ENCODE results near the gene OGFR. TPM values are rescaled to one million over a fixed set of nuclear protein-coding genes. Genes with fewer than 3 reads are reported as not detected.
A peak's percentile ranks its signal among the peaks of the same experiment; 100 is the strongest.

The OGFR gene
- polyA plus RNA-seq, 3 donors, result 47.8 to 114 (median 79.3) TPM

GRCh38 chr20:62772103-62772611, 32.5 kb upstream of the OGFR start:
- WGBS (ENCODE audit: insufficient coverage), result 96% methylated on average over 22 of the region's 23 CpGs
- no peak for TF ChIP-seq CTCF (IDR thresholded peaks at IDR 0.05)
- Histone ChIP-seq H3K4me3 (replicated peaks in 1 of 3; ENCODE audit: low read depth in 2 of 3, low read length in 3 of 3) (no peak overlapping the region), H3K27me3 (ENCODE audit: control insufficient read depth in 2 of 2, insufficient read depth in 2 of 2, low read length in 2 of 2) (no peaks in the 10 kb centered on the region), H3K79me2 (ENCODE audit: insufficient read depth, low read length) (no peaks in the 10 kb centered on the region), H4K20me1 (ENCODE audit: insufficient read depth, low read length) (no peaks in the 10 kb centered on the region), H3K9me3 (replicated peaks in 1 of 2; ENCODE audit: control insufficient read depth in 1 of 2, insufficient read depth in 1 of 2, low read length in 2 of 2) (no peaks in the 10 kb centered on the region), H2AFZ (ENCODE audit: insufficient read depth, low read depth, low read length, poor library complexity, severe bottlenecking) (no peak overlapping the region), H3K36me3 (replicated peaks in 1 of 2; ENCODE audit: control insufficient read depth in 1 of 2, insufficient read depth in 2 of 2, low read length in 2 of 2) (no peaks in the 10 kb centered on the region), H3K27ac (ENCODE audit: low read depth in 1 of 2, low read length in 2 of 2) (no peak overlapping the region), H3K4me2 (replicated peaks; ENCODE audit: extremely low read depth, low read length, poor library complexity, severe bottlenecking) (no peak overlapping the region), H3K4me1 (ENCODE audit: control insufficient read depth in 1 of 2, insufficient read depth in 2 of 2, low read length in 2 of 2) (peaks cover 44 to 52% of the 10 kb centered on the region in 2 donors), H3K9ac (ENCODE audit: insufficient read depth, low read length, poor library complexity, severe bottlenecking) (no peak overlapping the region)
- DNase-seq, result no peak
- peaks cover 49% of the 10 kb centered on the region for H3K4me1 Mint-ChIP-seq
- no peaks in the 10 kb centered on the region for H3K36me3 Mint-ChIP-seq
- peaks cover 3 to 7% (median 3%) of the 10 kb centered on the region in 3 donors for H3K27me3 Mint-ChIP-seq (ENCODE audit: low read depth in 3 of 3)
- peaks cover 0 to 3% (median 2%) of the 10 kb centered on the region in 7 donors for H3K9me3 Mint-ChIP-seq
- peak overlapping the region in 1 of 7 donors; percentile 46 for H3K27ac Mint-ChIP-seq
- H3K4me3 Mint-ChIP-seq, result no peak overlapping the region
- intact Hi-C loops (cut with micrococcal nuclease), result no loop called here

- 91% methylated on average over 10 of the region's 11 CpGs for WGBS (ENCODE audit: insufficient coverage)
Observed at GRCh38 chr20:62772619-62772989, 32.0 kb upstream of the OGFR start.

More at GRCh38 chr20:62772619-62772989, 32.0 kb upstream of the OGFR start:
- Histone ChIP-seq H3K4me2 (replicated peaks; ENCODE audit: extremely low read depth, low read length, poor library complexity, severe bottlenecking) (no peak overlapping the region), H2AFZ (ENCODE audit: insufficient read depth, low read depth, low read length, poor library complexity, severe bottlenecking) (no peak overlapping the region), H3K27me3 (ENCODE audit: control insufficient read depth in 2 of 2, insufficient read depth in 2 of 2, low read length in 2 of 2) (no peaks in the 10 kb centered on the region), H3K4me1 (ENCODE audit: control insufficient read depth in 1 of 2, insufficient read depth in 2 of 2, low read length in 2 of 2) (peaks cover 48 to 56% of the 10 kb centered on the region in 2 donors), H3K9me3 (replicated peaks in 1 of 2; ENCODE audit: control insufficient read depth in 1 of 2, insufficient read depth in 1 of 2, low read length in 2 of 2) (no peaks in the 10 kb centered on the region), H3K79me2 (ENCODE audit: insufficient read depth, low read length) (no peaks in the 10 kb centered on the region), H3K27ac (ENCODE audit: low read depth in 1 of 2, low read length in 2 of 2) (no peak overlapping the region), H3K4me3 (replicated peaks in 1 of 3; ENCODE audit: low read depth in 2 of 3, low read length in 3 of 3) (no peak overlapping the region), H3K36me3 (replicated peaks in 1 of 2; ENCODE audit: control insufficient read depth in 1 of 2, insufficient read depth in 2 of 2, low read length in 2 of 2) (no peaks in the 10 kb centered on the region), H3K9ac (ENCODE audit: insufficient read depth, low read length, poor library complexity, severe bottlenecking) (no peak overlapping the region), H4K20me1 (ENCODE audit: insufficient read depth, low read length) (no peaks in the 10 kb centered on the region)
- no peaks in the 10 kb centered on the region for H3K36me3 Mint-ChIP-seq
- TF ChIP-seq CTCF (IDR thresholded peaks at IDR 0.05), result no peak
- H3K27me3 Mint-ChIP-seq (ENCODE audit: low read depth in 3 of 3), result peaks cover 1 to 7% (median 3%) of the 10 kb centered on the region in 3 donors
- peaks cover 53% of the 10 kb centered on the region for H3K4me1 Mint-ChIP-seq
- H3K9me3 Mint-ChIP-seq, result peaks cover 0 to 5% (median 2%) of the 10 kb centered on the region in 7 donors
- H3K4me3 Mint-ChIP-seq, result no peak overlapping the region
- intact Hi-C loops (cut with micrococcal nuclease), result no loop called here
- DNase-seq, result no peak
- H3K27ac Mint-ChIP-seq, result peak overlapping the region in 1 of 7 donors; percentile 46
